HG02943 (cell line): ENCODE data around the gene RSPO3.

Experiments used
- ATAC-seq: cut with Tn5 transposase; IDR thresholded peaks from one replicate; pipeline ENCODE4 v1.9.1; 2021; ENCODE audit warnings: mild to moderate bottlenecking, low read depth, moderate library complexity; ENCODE audit not compliant: unreplicated experiment

The RSPO3 gene

GRCh38 chr6:127110712-127111111 lies 7.8 kb upstream of the RSPO3 start:
- ATAC-seq = no peak

GRCh38 chr6:127111526-127111925 lies 6.9 kb upstream of the RSPO3 start:
- no peak for ATAC-seq

- ATAC-seq = no peak
Observed at GRCh38 chr6:127114214-127114760, 4.2 kb upstream of the RSPO3 start.

GRCh38 chr6:127115084-127115655 lies 3.3 kb upstream of the RSPO3 start:
- ATAC-seq = no peak

GRCh38 chr6:127115746-127116145 lies 2.7 kb upstream of the RSPO3 start:
- no peak for ATAC-seq

GRCh38 chr6:127117979-127118297 lies 533 bp upstream of the RSPO3 start:
- no peak for ATAC-seq

- ATAC-seq = no peak
Observed at GRCh38 chr6:127119102-127120022, 891 bp downstream of the RSPO3 start.

- no peak for ATAC-seq
Observed at GRCh38 chr6:127120023-127120786, 1.7 kb downstream of the RSPO3 start.

- peak; percentile 83 for ATAC-seq
Observed at GRCh38 chr6:127120787-127121636, 2.5 kb downstream of the RSPO3 start.

- no peak for ATAC-seq
Observed at GRCh38 chr6:127121637-127121960, 3.1 kb downstream of the RSPO3 start.

GRCh38 chr6:127124172-127124571 lies 5.7 kb downstream of the RSPO3 start:
- ATAC-seq = no peak

- no peak for ATAC-seq
Observed at GRCh38 chr6:127124680-127125079, 6.2 kb downstream of the RSPO3 start.

GRCh38 chr6:127128066-127128465 lies 9.6 kb downstream of the RSPO3 start:
- no peak for ATAC-seq

- no peak for ATAC-seq
Observed at GRCh38 chr6:127129251-127129650, 10.8 kb downstream of the RSPO3 start.

- no peak for ATAC-seq
Observed at GRCh38 chr6:127131275-127131674, 12.8 kb downstream of the RSPO3 start.

- no peak for ATAC-seq
Observed at GRCh38 chr6:127131772-127132376, 13.4 kb downstream of the RSPO3 start.

GRCh38 chr6:127134136-127134535 lies 15.7 kb downstream of the RSPO3 start:
- ATAC-seq = no peak

- no peak for ATAC-seq
Observed at GRCh38 chr6:127136786-127137185, 18.3 kb downstream of the RSPO3 start.

GRCh38 chr6:127146932-127147331 lies 28.5 kb downstream of the RSPO3 start:
- no peak for ATAC-seq

- ATAC-seq = no peak
Observed at GRCh38 chr6:127147534-127147933, 29.1 kb downstream of the RSPO3 start.
